Fibroblast of lung (primary cell): Measurements from ENCODE around the gene NR6A1. TPM values are rescaled to one million over a fixed set of nuclear protein-coding genes. Genes with fewer than 3 reads are reported as not detected.

Experiments used
- DNase-seq, 2 donors: peaks; one replicate each; pipeline versions ENCODE4 v3.0.0 to v3.0.0-alpha.2; 2010; ENCODE audit warnings: low read depth in 2 of 2
- H2AFZ ChIP-seq: 2 replicates; pipeline ENCODE4 v1.5.1; 2012; ENCODE audit warnings: low read length, control low read depth, inconsistent platforms
- H3K27ac ChIP-seq: 2 replicates; pipeline ENCODE4 v1.5.1; 2011; ENCODE audit warnings: low read length, control low read depth; ENCODE audit not compliant: insufficient read depth
- H3K27me3 ChIP-seq: 2 replicates; pipeline ENCODE4 v1.5.1; 2011; ENCODE audit warnings: mild to moderate bottlenecking, low read length; ENCODE audit not compliant: control insufficient read depth, insufficient read depth
- H3K36me3 ChIP-seq: 2 replicates; pipeline ENCODE4 v1.5.1; 2011; ENCODE audit warnings: low read length; ENCODE audit not compliant: control insufficient read depth, insufficient read depth
- H3K4me1 ChIP-seq: 2 replicates; pipeline ENCODE4 v1.5.1; 2011; ENCODE audit warnings: low read length; ENCODE audit not compliant: control insufficient read depth, insufficient read depth; ENCODE audit errors: extremely low read depth
- H3K4me2 ChIP-seq: 2 replicates; pipeline ENCODE4 v1.5.1; 2011; ENCODE audit warnings: low read length, control low read depth; ENCODE audit not compliant: insufficient read depth; ENCODE audit errors: extremely low read depth
- H3K4me3 ChIP-seq, 4 experiments: fragments of 200-600 bp in 1 of 4; sonication (generic) in 1 of 4; replicated peaks in 1 of 4; 2 replicates each; pipeline ENCODE4 v1.5.1; 2011 to 2016; ENCODE audit warnings: low read length in 4 of 4, low read depth in 3 of 4, mild to moderate bottlenecking in 3 of 4, control low read depth in 2 of 4, inconsistent platforms in 1 of 4, mixed read lengths in 1 of 4; ENCODE audit not compliant: insufficient read depth in 1 of 4; ENCODE audit errors: control extremely low read depth in 1 of 4
- H3K79me2 ChIP-seq: 2 replicates; pipeline ENCODE4 v1.5.1; 2012; ENCODE audit warnings: mild to moderate bottlenecking, low read length, inconsistent platforms; ENCODE audit not compliant: control insufficient read depth, insufficient read depth
- H3K9ac ChIP-seq: 2 replicates; pipeline ENCODE4 v1.5.1; 2011; ENCODE audit warnings: mild to moderate bottlenecking, low read length, control low read depth; ENCODE audit not compliant: insufficient read depth
- H3K9me3 ChIP-seq: 2 replicates; pipeline ENCODE4 v1.5.1; 2012; ENCODE audit warnings: low read depth, low read length; ENCODE audit not compliant: control insufficient read depth, insufficient read depth
- H4K20me1 ChIP-seq: 2 replicates; pipeline ENCODE4 v1.5.1; 2011; ENCODE audit warnings: low read length; ENCODE audit not compliant: control insufficient read depth, insufficient read depth; ENCODE audit errors: extremely low read depth
- EZH2 ChIP-seq: IDR thresholded peaks from 2 replicates; pipeline ENCODE4 v1.5.1; 2012; ENCODE audit warnings: low read length, control low read depth, mild to moderate bottlenecking; ENCODE audit errors: missing control alignments
- polyA plus RNA-seq, 2 donors: library from polyadenylated mRNA; depleted of rRNA in 1 of 2; stranded (reverse) in 1 of 2; unstranded in 1 of 2; fragments of >200 nt; gene quantifications; 2 replicates each; pipeline ENCODE4 v1.2.1, GENCODE V29; 2011 to 2012; ENCODE audit warnings: missing spikeins in 1 of 2
- total RNA-seq: library from RNA; depleted of rRNA; stranded (reverse); fragments of >200 nt; gene quantifications from 2 replicates; pipeline ENCODE4 v1.2.1, GENCODE V29; 2014
- TF ChIP-seq, protein P1 (sequence below), 2 donors: IDR thresholded peaks in 1 of 2; conservative IDR thresholded peaks in 1 of 2; 1 replicate in 1 of 2; 2 replicates in 1 of 2; pipeline ENCODE4 v1.5.1; 2011 to 2012; ENCODE audit warnings: low read length in 2 of 2, control low read depth in 1 of 2, inconsistent platforms in 1 of 2, low read depth in 1 of 2, mild to moderate bottlenecking in 1 of 2

Gene NR6A1
- total and polyA plus RNA-seq, 2 donors (not counting 1 experiment from before 2014, with no cell fraction given), result 0.07 to 0.50 TPM

GRCh38 chr9:124594225-124594624 is 176.9 kb downstream of the NR6A1 start:
- Histone ChIP-seq H3K27ac (no peak overlapping the region), H4K20me1 (no peaks in the 10 kb centered on the region), H3K36me3 (no peaks in the 10 kb centered on the region), H3K4me1 (no peaks in the 10 kb centered on the region), H3K4me3 (no peak overlapping the region), H3K9ac (no peak overlapping the region), H3K9me3 (no peaks in the 10 kb centered on the region), H3K4me2 (no peak overlapping the region), H3K27me3 (peaks cover 4% of the 10 kb centered on the region), H3K79me2 (no peaks in the 10 kb centered on the region), H2AFZ (no peak overlapping the region)
- TF ChIP-seq, protein P1, sequence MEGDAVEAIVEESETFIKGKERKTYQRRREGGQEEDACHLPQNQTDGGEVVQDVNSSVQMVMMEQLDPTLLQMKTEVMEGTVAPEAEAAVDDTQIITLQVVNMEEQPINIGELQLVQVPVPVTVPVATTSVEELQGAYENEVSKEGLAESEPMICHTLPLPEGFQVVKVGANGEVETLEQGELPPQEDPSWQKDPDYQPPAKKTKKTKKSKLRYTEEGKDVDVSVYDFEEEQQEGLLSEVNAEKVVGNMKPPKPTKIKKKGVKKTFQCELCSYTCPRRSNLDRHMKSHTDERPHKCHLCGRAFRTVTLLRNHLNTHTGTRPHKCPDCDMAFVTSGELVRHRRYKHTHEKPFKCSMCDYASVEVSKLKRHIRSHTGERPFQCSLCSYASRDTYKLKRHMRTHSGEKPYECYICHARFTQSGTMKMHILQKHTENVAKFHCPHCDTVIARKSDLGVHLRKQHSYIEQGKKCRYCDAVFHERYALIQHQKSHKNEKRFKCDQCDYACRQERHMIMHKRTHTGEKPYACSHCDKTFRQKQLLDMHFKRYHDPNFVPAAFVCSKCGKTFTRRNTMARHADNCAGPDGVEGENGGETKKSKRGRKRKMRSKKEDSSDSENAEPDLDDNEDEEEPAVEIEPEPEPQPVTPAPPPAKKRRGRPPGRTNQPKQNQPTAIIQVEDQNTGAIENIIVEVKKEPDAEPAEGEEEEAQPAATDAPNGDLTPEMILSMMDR (conservative IDR thresholded peaks at IDR 0.05 in 1 of 2, IDR thresholded peaks at IDR 0.05 in 1 of 2; ENCODE audit: low read depth in 1 of 2, low read length in 2 of 2), result no peak
- TF ChIP-seq EZH2, result no peak
- no peak for DNase-seq

GRCh38 chr9:124593651-124594058 is 177.5 kb downstream of the NR6A1 start:
- Histone ChIP-seq H3K27ac (no peak overlapping the region), H2AFZ (no peak overlapping the region), H3K9me3 (no peaks in the 10 kb centered on the region), H3K9ac (no peak overlapping the region), H3K36me3 (no peaks in the 10 kb centered on the region), H3K4me2 (no peak overlapping the region), H3K4me1 (no peaks in the 10 kb centered on the region), H3K79me2 (no peaks in the 10 kb centered on the region), H3K4me3 (no peak overlapping the region), H3K27me3 (peaks cover 4% of the 10 kb centered on the region), H4K20me1 (no peaks in the 10 kb centered on the region)
- peak in 1 of 2 donors; percentile 25 for DNase-seq
- TF ChIP-seq, protein P1 (conservative IDR thresholded peaks at IDR 0.05 in 1 of 2, IDR thresholded peaks at IDR 0.05 in 1 of 2; ENCODE audit: low read depth in 1 of 2, low read length in 2 of 2), result no peak
- TF ChIP-seq EZH2, result no peak

GRCh38 chr9:124593200-124593599 is 177.9 kb downstream of the NR6A1 start:
- Histone ChIP-seq H2AFZ (no peak overlapping the region), H3K4me2 (no peak overlapping the region)

More at GRCh38 chr9:124593200-124593599, 177.9 kb downstream of the NR6A1 start:
- Histone ChIP-seq H4K20me1 (no peaks in the 10 kb centered on the region), H3K27me3 (peaks cover 4% of the 10 kb centered on the region), H3K9ac (no peak overlapping the region), H3K36me3 (no peaks in the 10 kb centered on the region), H3K79me2 (no peaks in the 10 kb centered on the region), H3K9me3 (no peaks in the 10 kb centered on the region), H3K4me1 (no peaks in the 10 kb centered on the region), H3K4me3 (no peak overlapping the region), H3K27ac (no peak overlapping the region)
- no peak for DNase-seq
- TF ChIP-seq EZH2, result no peak
- TF ChIP-seq, protein P1 (conservative IDR thresholded peaks at IDR 0.05 in 1 of 2, IDR thresholded peaks at IDR 0.05 in 1 of 2; ENCODE audit: low read depth in 1 of 2, low read length in 2 of 2), result no peak
